ENCODE measurements around the gene CUEDC1. TPM values are rescaled to one million over a fixed set of nuclear protein-coding genes. Genes with fewer than 3 reads are reported as not detected.

CUEDC1 gene
- total and polyA plus RNA-seq, 2 of the 13 experiments (the other 11 are each of a cell fraction or from before 2014, with no cell fraction given): 7.4 to 12.9 TPM

- TF ChIP-seq ARID4A (CRISPR knock-in tag; IDR thresholded peaks at IDR 0.05; ENCODE audit: borderline replicate concordance) (peak; percentile 42; the same call in 1 of the 2 replicates), HNF4G (IDR thresholded peaks at IDR 0.05; ENCODE audit: borderline replicate concordance, low read depth, low read length) (no peak), HNF4G (CRISPR knock-in tag; IDR thresholded peaks at IDR 0.05; ENCODE audit: borderline replicate concordance, low read depth) (peak; percentile 45; the same call in 1 of the 2 replicates), ZNF235 (CRISPR knock-in tag; IDR thresholded peaks at IDR 0.05; ENCODE audit: borderline replicate concordance) (peak; percentile 14; the same call in 1 of the 2 replicates), ZNF136 (CRISPR knock-in tag; IDR thresholded peaks at IDR 0.05; ENCODE audit: low read depth) (0 out of 2 replicates have a peak, but pooled peaks have one; percentile 9), GPN1 (CRISPR knock-in tag; IDR thresholded peaks at IDR 0.05; ENCODE audit: borderline replicate concordance) (no peak), SIX1 (CRISPR knock-in tag; IDR thresholded peaks at IDR 0.05; ENCODE audit: borderline replicate concordance) (no peak), ZNF563 (CRISPR knock-in tag; IDR thresholded peaks at IDR 0.05) (no peak), CCDC6 (CRISPR knock-in tag; IDR thresholded peaks at IDR 0.05) (peak; percentile 47; the same call in 1 of the 2 replicates), ESRRA (CRISPR knock-in tag; IDR thresholded peaks at IDR 0.05; ENCODE audit: low read depth) (peak; percentile 48; the same call in 1 of the 2 replicates), SOX6 (IDR thresholded peaks at IDR 0.05) (no peak), SOX6 (CRISPR knock-in tag; IDR thresholded peaks at IDR 0.05) (peak; percentile 59; the same call in 1 of the 2 replicates), RNF219 (CRISPR knock-in tag; IDR thresholded peaks at IDR 0.05) (no peak), ZBTB38 (CRISPR knock-in tag; IDR thresholded peaks at IDR 0.05) (peak; percentile 18; the same call in 1 of the 2 replicates), ZC3H4 (CRISPR knock-in tag; IDR thresholded peaks at IDR 0.05; ENCODE audit: borderline replicate concordance) (peak; percentile 66; the same call in 1 of the 2 replicates), ZSCAN9 (CRISPR knock-in tag; IDR thresholded peaks at IDR 0.05; ENCODE audit: borderline replicate concordance) (no peak), CREB3 (CRISPR knock-in tag; IDR thresholded peaks at IDR 0.05) (no peak), CBFB (CRISPR knock-in tag; IDR thresholded peaks at IDR 0.05) (peak; percentile 55; the same call in 1 of the 2 replicates)
- TF ChIP-seq, protein P1, sequence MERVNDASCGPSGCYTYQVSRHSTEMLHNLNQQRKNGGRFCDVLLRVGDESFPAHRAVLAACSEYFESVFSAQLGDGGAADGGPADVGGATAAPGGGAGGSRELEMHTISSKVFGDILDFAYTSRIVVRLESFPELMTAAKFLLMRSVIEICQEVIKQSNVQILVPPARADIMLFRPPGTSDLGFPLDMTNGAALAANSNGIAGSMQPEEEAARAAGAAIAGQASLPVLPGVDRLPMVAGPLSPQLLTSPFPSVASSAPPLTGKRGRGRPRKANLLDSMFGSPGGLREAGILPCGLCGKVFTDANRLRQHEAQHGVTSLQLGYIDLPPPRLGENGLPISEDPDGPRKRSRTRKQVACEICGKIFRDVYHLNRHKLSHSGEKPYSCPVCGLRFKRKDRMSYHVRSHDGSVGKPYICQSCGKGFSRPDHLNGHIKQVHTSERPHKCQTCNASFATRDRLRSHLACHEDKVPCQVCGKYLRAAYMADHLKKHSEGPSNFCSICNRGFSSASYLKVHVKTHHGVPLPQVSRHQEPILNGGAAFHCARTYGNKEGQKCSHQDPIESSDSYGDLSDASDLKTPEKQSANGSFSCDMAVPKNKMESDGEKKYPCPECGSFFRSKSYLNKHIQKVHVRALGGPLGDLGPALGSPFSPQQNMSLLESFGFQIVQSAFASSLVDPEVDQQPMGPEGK (CRISPR knock-in tag; IDR thresholded peaks at IDR 0.05): peak; percentile 55
These were observed 62.9 kb downstream of the CUEDC1 start (continued) for GRCh38 chr17:57892146-57892819.

All from HepG2 (cell line).